Pancreas (tissue), 10 donors: ENCODE results near the gene RAD18. TPM values are rescaled to one million over a fixed set of nuclear protein-coding genes. Genes with fewer than 3 reads are reported as not detected.

Experiments used
- ATAC-seq, 4 donors: fragments of 200-7000 bp; cut with Tn5 transposase; one replicate each; pipeline versions ENCODE4 v1.8.0 to v1.9.1; 2020; ENCODE audit warnings: mild to moderate bottlenecking in 4 of 4, moderate library complexity in 4 of 4
- DNase-seq, 6 donors: peaks; one replicate each; pipeline ENCODE4 v3.0.0-alpha.2; 2020
- FAIRE-seq: peaks from 2 replicates; lab custom pipeline; 2012; peaks lifted over from hg19 to GRCh38; lab: Jason Lieb, UNC
- H3K27ac ChIP-seq, 4 donors: fragments of 200-600 bp; sonication (generic); 1 replicate in 3 of 4; 2 replicates in 1 of 4; pipeline versions ENCODE4 v1.5.0 to v1.8.0; 2020
- H3K27me3 ChIP-seq, 4 donors: fragments of 200-600 bp; one replicate each; pipeline ENCODE4 v1.8.0; 2021
- H3K36me3 ChIP-seq, 3 donors: fragments of 200-600 bp; sonication (generic) in 1 of 3; one replicate each; pipeline versions ENCODE4 v1.5.0 to v1.8.0; 2020 to 2021
- H3K4me1 ChIP-seq, 3 donors: fragments of 200-600 bp; one replicate each; pipeline ENCODE4 v1.8.0; 2021
- H3K4me3 ChIP-seq, 4 donors: fragments of 200-600 bp; sonication (generic) in 2 of 4; one replicate each; pipeline versions ENCODE4 v1.5.0 to v1.8.0; 2020 to 2021
- H3K9me3 ChIP-seq, 4 donors: fragments of 200-600 bp; one replicate each; pipeline ENCODE4 v1.8.0; 2021
- CTCF ChIP-seq, 4 donors: fragments of 200-600 bp; sonication (generic) in 3 of 4; IDR thresholded peaks; one replicate each; pipeline versions ENCODE4 v1.5.0 to v1.8.0; 2021; ENCODE audit warnings: antibody characterized with exemption in 4 of 4
- WGBS, 2 donors: extraction: QIAGEN DNeasy Blood & Tissue Kit; methylation state at CpG; one replicate each; pipeline ENCODE4 v1.1.7; 2013; 5-methylcytosine and 5-hydroxymethylcytosine counted together
- intact Hi-C, 3 donors: fragments of 100-400 bp; cut with DNase I; formaldehyde crosslinking; loops; one replicate each; pipeline versions ENCODE4 v1.11.1 to v1.14.2; 2022
- polyA plus RNA-seq, 2 donors: library from polyadenylated mRNA; stranded (reverse); fragments of 200-250 nt; gene quantifications; one replicate each; pipeline ENCODE4 v1.2.3, GENCODE V29; 2013
- total RNA-seq, 6 donors: library from RNA; stranded (reverse); fragmentation: NEBNext Ultra II Directional in 4 of 6; extraction: Animal tissue kit (Norgen Biotek cat#: 25700) in 4 of 6; gene quantifications; one replicate each; pipeline versions ENCODE4 v1.2.1 to v1.2.4, GENCODE V29; 2021 to 2023
- donor health status: healthy with polysubstance abuse.
- donor health status: DM: no; HTN: no; CAD: no; lungs with moderate emphysema.
- donor health status: DM: no; HTN: no; CAD: no.
- donor health status: control.
- donor health status: control.
- donor health status: Bipolar disorder and iron deficiency.
- donor health status: DM: yes; HTN: yes; CAD: no.
- donor health status: DM: no; HTN: no; CAD: no.
- donor health status: DM: no; HTN: no; CAD: no.
- donor health status: DM: yes; HTN: yes; CAD: no.

Gene RAD18
- total and polyA plus RNA-seq, 8 donors: 1.2 to 4.3 (median 2.2) TPM

- no peak for TF ChIP-seq CTCF (IDR thresholded peaks at IDR 0.05)
- DNase-seq (no peak), ATAC-seq (no peak), FAIRE-seq (no peak)
- H3K4me1 ChIP-seq: no peaks in the 10 kb centered on the region
- H3K27me3 ChIP-seq: no peaks in the 10 kb centered on the region
- no peaks in the 10 kb centered on the region for H3K9me3 ChIP-seq
- H3K27ac ChIP-seq: no peak overlapping the region
- H3K4me3 ChIP-seq: no peak overlapping the region
- 93% methylated on average over 7 of the region's 7 CpGs for WGBS, 2 donors
- no peaks in the 10 kb centered on the region for H3K36me3 ChIP-seq
- intact Hi-C loops: no loop called here
Observed at GRCh38 chr3:8870134-8870533, 93.1 kb downstream of the RAD18 start.

GRCh38 chr3:8869613-8870012, 93.7 kb downstream of the RAD18 start:
- intact Hi-C loops: no loop called here
- Histone ChIP-seq H3K4me3 (no peak overlapping the region), H3K27ac (no peak overlapping the region), H3K27me3 (no peaks in the 10 kb centered on the region), H3K4me1 (no peaks in the 10 kb centered on the region), H3K9me3 (no peaks in the 10 kb centered on the region), H3K36me3 (no peaks in the 10 kb centered on the region)
- no peak for TF ChIP-seq CTCF (IDR thresholded peaks at IDR 0.05)
- DNase-seq (no peak), FAIRE-seq (no peak), ATAC-seq (no peak)
- WGBS, 2 donors: 83 to 91% methylated on average over 2 of the region's 2 CpGs

- DNase-seq (no peak), FAIRE-seq (no peak), ATAC-seq (no peak)
- no peak overlapping the region for H3K27ac ChIP-seq
- no peak for TF ChIP-seq CTCF (IDR thresholded peaks at IDR 0.05)
- no peaks in the 10 kb centered on the region for H3K4me1 ChIP-seq
- no peaks in the 10 kb centered on the region for H3K9me3 ChIP-seq
- H3K4me3 ChIP-seq: no peak overlapping the region
- intact Hi-C loops: no loop called here
- no peaks in the 10 kb centered on the region for H3K36me3 ChIP-seq
- no peaks in the 10 kb centered on the region for H3K27me3 ChIP-seq
- WGBS, 2 donors: 79 to 89% methylated on average over 3 of the region's 3 CpGs
Observed at GRCh38 chr3:8868996-8869395, 94.3 kb downstream of the RAD18 start.

- FAIRE-seq (no peak), ATAC-seq (no peak), DNase-seq (no peak)
- Histone ChIP-seq H3K4me3 (no peak overlapping the region), H3K36me3 (no peaks in the 10 kb centered on the region), H3K9me3 (no peaks in the 10 kb centered on the region), H3K27ac (no peak overlapping the region), H3K4me1 (no peaks in the 10 kb centered on the region), H3K27me3 (no peaks in the 10 kb centered on the region)
- 73 to 89% methylated on average over 3 of the region's 3 CpGs for WGBS, 2 donors
- intact Hi-C loops: no loop called here
- TF ChIP-seq CTCF (IDR thresholded peaks at IDR 0.05): no peak
Observed at GRCh38 chr3:8867646-8868045, 95.6 kb downstream of the RAD18 start.

GRCh38 chr3:8865697-8866096, 97.6 kb downstream of the RAD18 start:
- Histone ChIP-seq H3K27ac (no peak overlapping the region), H3K4me1 (no peaks in the 10 kb centered on the region), H3K9me3 (no peaks in the 10 kb centered on the region), H3K36me3 (no peaks in the 10 kb centered on the region), H3K4me3 (no peak overlapping the region), H3K27me3 (no peaks in the 10 kb centered on the region)
- no peak for TF ChIP-seq CTCF (IDR thresholded peaks at IDR 0.05)
- no peak for ATAC-seq
- WGBS, 2 donors: 92 to 97% methylated on average over 4 of the region's 4 CpGs
- no peak for FAIRE-seq
- intact Hi-C loops: no loop called here
- no peak for DNase-seq
